K562 (cell line): ENCODE results near the gene KRT83.

Experiments
- CTCF ChIP-seq, 3 experiments: IDR thresholded peaks in 2 of 3; conservative IDR thresholded peaks in 1 of 3; 2 replicates each; pipeline ENCODE4 v1.5.1; 2011 to 2012; ENCODE audit warnings: low read length in 3 of 3, mild to moderate bottlenecking in 3 of 3, control low read depth in 2 of 3, improper control_type of control experiment in 1 of 3, inconsistent platforms in 1 of 3, low read depth in 1 of 3, mixed read lengths in 1 of 3, moderate library complexity in 1 of 3; ENCODE audit not compliant: insufficient read depth in 2 of 3
- ELF4 ChIP-seq: fragments of 450-650 bp; formaldehyde crosslinking; IDR thresholded peaks from 2 replicates; pipeline ENCODE4 v1.4.0; 2022; ENCODE audit warnings: missing genetic modification characterization
- EZH2 ChIP-seq: IDR thresholded peaks from 2 replicates; pipeline ENCODE4 v1.6.1; 2012; ENCODE audit warnings: low read depth, mild to moderate bottlenecking, inconsistent platforms, low read length, borderline replicate concordance
- LCOR ChIP-seq: sonication (generic); formaldehyde crosslinking; IDR thresholded peaks from 2 replicates; pipeline ENCODE4 v1.8.0; 2022; ENCODE audit warnings: mild to moderate bottlenecking, missing genetic modification reagents
- MAX ChIP-seq: sonication (generic); formaldehyde crosslinking; IDR thresholded peaks from 2 replicates; pipeline ENCODE4 v1.9.0; 2022; ENCODE audit warnings: mild to moderate bottlenecking, missing genetic modification reagents
- PTBP1 ChIP-seq: fragments of 200-400 bp; formaldehyde crosslinking; IDR thresholded peaks from 2 replicates; pipeline ENCODE4 v1.6.1; 2017; ENCODE audit warnings: low read depth, low read length
- REST ChIP-seq, 2 experiments: fragments of 450-650 bp; formaldehyde crosslinking in 1 of 2; IDR thresholded peaks; 2 replicates each; pipeline versions ENCODE4 v1.4.0 to v1.6.1; 2014 to 2020; ENCODE audit warnings: mild to moderate bottlenecking in 2 of 2, borderline replicate concordance in 1 of 2, low read depth in 1 of 2
- SAP30 ChIP-seq: fragments of 200-600 bp; sonication (generic); IDR thresholded peaks from 2 replicates; pipeline ENCODE4 v1.6.1; 2012; ENCODE audit warnings: borderline replicate concordance, low read depth, mild to moderate bottlenecking, moderate library complexity, low read length, control low read depth, inconsistent platforms; ENCODE audit not compliant: insufficient read depth, poor library complexity, severe bottlenecking
- SMARCA4 ChIP-seq: fragments of 450-650 bp; IDR thresholded peaks from 2 replicates; pipeline ENCODE4 v1.6.1; 2016
- TAL1 ChIP-seq: fragments of 450-650 bp; IDR thresholded peaks from 2 replicates; pipeline ENCODE4 v1.6.1; 2016; ENCODE audit warnings: mild to moderate bottlenecking
- ZKSCAN8 ChIP-seq: fragments of 200-800 bp; sonication (Bioruptor generic); IDR thresholded peaks from 2 replicates; pipeline ENCODE4 v1.6.1; 2016; ENCODE audit warnings: missing genetic modification characterization, missing compliant biosample characterization
- ZNF639 ChIP-seq, 2 experiments: fragments of 200-800 bp in 1 of 2; sonication (Bioruptor generic) in 1 of 2; sonication (generic) in 1 of 2; formaldehyde crosslinking in 1 of 2; IDR thresholded peaks in 1 of 2; conservative IDR thresholded peaks in 1 of 2; 2 replicates each; pipeline versions ENCODE4 v1.5.0 to v1.6.1; 2016 to 2020; ENCODE audit warnings: missing compliant biosample characterization in 1 of 2, missing genetic modification characterization in 1 of 2, missing genetic modification reagents in 1 of 2
- ZSCAN29 ChIP-seq: fragments of 450-650 bp; IDR thresholded peaks from 2 replicates; pipeline ENCODE4 v1.6.1; 2017

- TF ChIP-seq TAL1 (no peak), SAP30 (no peak), ZKSCAN8 (CRISPR knock-in tag) (no peak), REST (IDR thresholded peaks at IDR 0.05; ENCODE audit: borderline replicate concordance) (no peak), REST (CRISPR knock-in tag; IDR thresholded peaks at IDR 0.05; ENCODE audit: low read depth) (no peak), ELF4 (CRISPR knock-in tag) (no peak), ZSCAN29 (no peak), EZH2 (no peak), LCOR (CRISPR knock-in tag) (no peak), SMARCA4 (no peak), MAX (CRISPR knock-in tag) (no peak), CTCF (IDR thresholded peaks at IDR 0.05 in 2 of 3, conservative IDR thresholded peaks at IDR 0.05 in 1 of 3; ENCODE audit: insufficient read depth in 2 of 3, low read depth in 1 of 3, low read length in 3 of 3) (no peak), ZNF639 (CRISPR knock-in tag; conservative IDR thresholded peaks at IDR 0.05 in 1 of 2, IDR thresholded peaks at IDR 0.05 in 1 of 2) (no peak), PTBP1 (no peak)
These were observed 56.8 kb downstream of the KRT83 start for GRCh38 chr12:52264435-52264825.
